ENCODE data around the gene NCAPD3. TPM values are rescaled to one million over a fixed set of nuclear protein-coding genes. Genes with fewer than 3 reads are reported as not detected.
"Not testable (repeated sequence)": the region's sequence is repeated elsewhere in the genome, so short reads cannot be mapped to it uniquely, and the experiment has no call there.

Gene NCAPD3
- total RNA-seq, 1 donor from 2014 or later: 17.0 TPM

- H3K4me1 Mint-ChIP-seq (ENCODE audit: low read depth): no peaks in the 10 kb centered on the region
- no peak for TF ChIP-seq CTCF (IDR thresholded peaks at IDR 0.05)
- no peak overlapping the region for H3K27ac Mint-ChIP-seq (ENCODE audit: unreplicated experiment)
- no peak for DNase-seq (ENCODE audit: low spot score)
- peaks cover 32% of the 10 kb centered on the region for H3K36me3 Mint-ChIP-seq (ENCODE audit: low read depth)
- H3K4me3 Mint-ChIP-seq (ENCODE audit: unreplicated experiment): no peak overlapping the region
- H3K27me3 Mint-ChIP-seq (ENCODE audit: low read depth): no peaks in the 10 kb centered on the region
- no peaks in the 10 kb centered on the region for H3K9me3 Mint-ChIP-seq (ENCODE audit: low read depth)
Measured at GRCh38 chr11:134196756-134197155, 27.0 kb downstream of the NCAPD3 start.

DNA sequence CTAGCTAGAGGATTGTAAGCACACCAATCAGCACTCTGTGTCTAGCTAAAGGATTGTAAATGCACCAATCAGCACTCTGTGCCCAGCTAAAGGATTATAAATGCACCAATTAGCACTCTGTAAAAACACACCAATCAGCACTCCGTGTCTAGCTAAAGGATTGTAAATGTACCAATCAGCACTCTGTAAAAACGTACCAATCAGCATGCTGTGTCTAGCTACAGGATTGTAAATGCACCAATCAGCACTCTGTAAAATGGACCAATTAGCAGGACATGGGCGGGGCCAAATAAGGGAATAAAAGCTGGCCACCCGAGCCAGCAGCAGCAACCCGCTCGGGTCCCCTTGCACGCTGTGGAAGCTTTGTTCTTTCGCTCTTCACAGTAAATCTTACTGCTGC lies 35.7 kb downstream of the NCAPD3 start:
- H3K27me3 Mint-ChIP-seq (ENCODE audit: low read depth); H3K27ac Mint-ChIP-seq (ENCODE audit: unreplicated experiment); H3K4me3 Mint-ChIP-seq (ENCODE audit: unreplicated experiment); H3K9me3 Mint-ChIP-seq (ENCODE audit: low read depth); H3K4me1 Mint-ChIP-seq (ENCODE audit: low read depth); DNase-seq (ENCODE audit: low spot score): not testable (repeated sequence)
- H3K36me3 Mint-ChIP-seq (ENCODE audit: low read depth): peaks cover 47% of the 10 kb centered on the region

GRCh38 chr11:134181707-134182106 lies 42.1 kb downstream of the NCAPD3 start:
- H3K4me1 Mint-ChIP-seq (ENCODE audit: low read depth): peaks cover 4% of the 10 kb centered on the region
- no peaks in the 10 kb centered on the region for H3K9me3 Mint-ChIP-seq (ENCODE audit: low read depth)
- no peak overlapping the region for H3K4me3 Mint-ChIP-seq (ENCODE audit: unreplicated experiment)
- TF ChIP-seq CTCF (IDR thresholded peaks at IDR 0.05): no peak
- H3K36me3 Mint-ChIP-seq (ENCODE audit: low read depth): peaks cover 29% of the 10 kb centered on the region
- no peak for DNase-seq (ENCODE audit: low spot score)
- H3K27me3 Mint-ChIP-seq (ENCODE audit: low read depth): no peaks in the 10 kb centered on the region
- no peak overlapping the region for H3K27ac Mint-ChIP-seq (ENCODE audit: unreplicated experiment)

- Mint-ChIP-seq H3K36me3 (ENCODE audit: low read depth) (peaks cover 23% of the 10 kb centered on the region), H3K27me3 (ENCODE audit: low read depth) (no peaks in the 10 kb centered on the region)
Measured at GRCh38 chr11:134178032-134178674, 45.6 kb downstream of the NCAPD3 start.

DNA sequence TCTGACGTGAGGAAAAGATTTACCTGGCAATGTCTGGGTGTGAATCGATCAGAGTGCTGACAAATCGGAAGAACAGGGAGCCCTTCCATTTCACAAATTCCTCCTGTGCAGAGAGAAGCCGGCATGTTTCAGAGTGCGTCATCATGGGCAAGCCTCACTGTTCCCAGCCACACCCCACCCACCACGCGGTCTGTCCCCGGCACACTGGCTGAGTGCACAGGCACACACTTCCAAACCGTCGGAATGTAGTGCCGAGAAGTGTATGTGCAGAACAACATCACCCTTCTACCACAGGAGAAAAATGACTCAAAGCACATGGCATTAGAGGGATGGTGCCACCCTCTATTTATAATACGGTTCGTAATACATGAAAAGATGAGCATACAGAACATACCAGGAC lies 47.5 kb downstream of the NCAPD3 start:
- DNase-seq (ENCODE audit: low spot score): no peak
- Mint-ChIP-seq H3K27me3 (ENCODE audit: low read depth) (no peaks in the 10 kb centered on the region), H3K9me3 (ENCODE audit: low read depth) (no peaks in the 10 kb centered on the region), H3K4me1 (ENCODE audit: low read depth) (no peaks in the 10 kb centered on the region), H3K36me3 (ENCODE audit: low read depth) (peaks cover 30% of the 10 kb centered on the region), H3K4me3 (ENCODE audit: unreplicated experiment) (no peak overlapping the region), H3K27ac (ENCODE audit: unreplicated experiment) (no peak overlapping the region)
- no peak for TF ChIP-seq CTCF (IDR thresholded peaks at IDR 0.05)

More at GRCh38 chr11:134178032-134178674, 45.6 kb downstream of the NCAPD3 start:
- no peak for TF ChIP-seq CTCF (IDR thresholded peaks at IDR 0.05)
- H3K4me1 Mint-ChIP-seq (ENCODE audit: low read depth): peaks cover 4% of the 10 kb centered on the region
- H3K9me3 Mint-ChIP-seq (ENCODE audit: low read depth): no peaks in the 10 kb centered on the region
- no peak for DNase-seq (ENCODE audit: low spot score)
- H3K4me3 Mint-ChIP-seq (ENCODE audit: unreplicated experiment): no peak overlapping the region
- no peak overlapping the region for H3K27ac Mint-ChIP-seq (ENCODE audit: unreplicated experiment)

DNA sequence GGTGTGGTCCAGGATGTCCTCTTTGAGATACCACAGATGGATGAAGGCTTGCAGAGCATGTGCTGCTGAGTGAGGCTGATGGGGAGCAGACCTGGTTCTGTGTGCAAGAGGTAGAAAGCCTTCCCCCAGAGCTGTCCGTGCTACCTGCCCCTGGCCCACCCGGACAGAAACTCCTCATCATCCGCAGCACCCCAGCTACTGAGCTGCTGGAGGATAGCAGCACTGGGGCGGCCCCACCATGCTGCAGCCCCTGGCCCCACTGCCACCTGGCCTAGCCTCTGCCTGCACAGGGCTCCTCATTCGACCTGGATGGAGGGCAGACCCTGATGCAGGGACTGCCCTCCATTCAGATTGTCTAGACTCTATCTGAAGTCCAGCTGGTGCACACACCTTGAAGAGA lies 50.5 kb downstream of the NCAPD3 start:
- no peaks in the 10 kb centered on the region for H3K4me1 Mint-ChIP-seq (ENCODE audit: low read depth)
- no peaks in the 10 kb centered on the region for H3K9me3 Mint-ChIP-seq (ENCODE audit: low read depth)
- H3K27me3 Mint-ChIP-seq (ENCODE audit: low read depth): no peaks in the 10 kb centered on the region
- no peak for DNase-seq (ENCODE audit: low spot score)
- no peak overlapping the region for H3K27ac Mint-ChIP-seq (ENCODE audit: unreplicated experiment)
- peaks cover 29% of the 10 kb centered on the region for H3K36me3 Mint-ChIP-seq (ENCODE audit: low read depth)
- no peak overlapping the region for H3K4me3 Mint-ChIP-seq (ENCODE audit: unreplicated experiment)
- TF ChIP-seq CTCF (IDR thresholded peaks at IDR 0.05): no peak
